Stimulated activated CD4-positive, alpha-beta T cell treated with anti-CD3 and anti-CD28 coated beads, Interleukin-15, amount 100 ng/mL, for 48 hours (primary cell): ENCODE measurements around the gene NACAD.

Experiments
- DNase-seq, 2 donors: peaks; one replicate each; pipeline ENCODE4 v3.0.0-alpha.2; 2020; ENCODE audit warnings: low read depth in 2 of 2

Gene NACAD

GRCh38 chr7:45088146-45088701 lies 545 bp downstream of the NACAD start:
- DNase-seq, result no peak

DNA sequence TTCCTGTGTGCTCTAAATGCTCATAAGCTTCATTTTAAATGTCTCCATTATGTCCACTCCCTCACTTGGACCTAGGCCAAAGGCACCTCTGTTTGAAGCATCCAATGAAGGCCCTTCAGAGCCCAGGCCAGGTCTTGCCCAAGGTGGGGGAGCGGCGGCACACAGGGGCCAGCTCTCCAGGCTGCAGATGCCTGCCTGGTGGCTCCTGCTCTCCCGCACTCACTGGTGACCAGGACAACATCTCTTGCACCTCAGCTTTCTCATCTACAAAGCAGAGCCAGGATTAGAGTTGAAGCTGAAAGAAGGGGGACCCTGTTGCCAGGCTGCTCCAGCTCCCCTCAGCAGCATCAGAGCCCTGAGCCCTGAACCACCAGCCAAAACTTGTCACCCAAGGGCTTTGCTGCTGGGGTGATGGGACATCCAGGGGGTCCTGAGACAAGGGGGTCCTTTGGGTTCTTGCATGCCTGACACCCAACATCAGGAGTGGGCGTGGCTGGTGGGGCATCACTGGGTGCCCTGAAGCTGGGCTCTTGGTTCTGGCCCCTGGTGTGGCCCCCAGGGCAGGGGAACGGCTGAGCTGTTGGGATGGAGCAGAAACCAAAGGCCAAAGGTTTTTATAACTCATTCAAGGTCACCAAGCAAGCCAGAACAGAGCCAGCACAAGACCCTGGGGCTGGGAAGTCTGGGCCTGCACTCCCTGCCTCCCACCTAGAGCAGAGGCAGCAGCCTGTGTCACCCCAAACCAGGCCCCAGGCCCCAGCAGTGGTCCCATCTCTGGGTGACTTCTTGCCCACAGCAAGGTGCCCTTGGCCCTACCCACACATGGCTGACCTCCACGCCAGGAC lies 1.2 kb downstream of the NACAD start:
- no peak for DNase-seq

DNA sequence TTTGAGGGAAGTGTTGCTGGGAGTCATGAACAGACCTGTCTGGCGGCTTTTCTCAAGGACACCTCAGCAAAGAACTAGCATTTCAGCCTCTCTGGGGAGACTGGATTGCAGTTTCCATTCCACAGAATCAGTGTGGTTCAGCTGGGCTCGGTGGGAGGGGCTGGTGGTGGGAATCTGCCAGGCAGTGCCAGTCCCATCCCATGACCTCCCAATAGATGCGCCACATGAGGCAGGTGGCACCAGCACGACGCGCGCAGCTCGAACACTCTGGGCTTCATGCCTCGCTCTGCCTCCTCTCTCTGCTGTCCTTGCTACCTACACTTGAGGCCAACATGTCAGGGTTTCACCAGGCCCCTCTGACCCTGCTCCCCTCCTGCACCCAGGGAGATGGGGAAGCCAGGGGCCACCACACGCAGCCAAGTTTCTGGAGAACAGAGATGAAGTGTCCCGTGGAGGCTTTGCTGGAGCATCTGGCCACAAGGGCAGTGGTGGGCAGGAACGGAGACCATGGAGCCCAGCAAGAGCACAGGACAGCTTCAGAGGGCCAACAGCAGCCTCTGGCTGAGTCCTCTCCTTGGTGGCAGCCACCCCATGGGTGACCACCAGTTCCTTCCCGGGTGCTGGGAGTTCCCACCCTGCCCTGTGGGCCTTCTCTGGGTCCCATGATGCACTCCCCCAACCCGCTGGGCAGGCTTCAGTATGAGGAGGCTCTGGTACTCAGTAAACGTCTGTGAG lies 2.3 kb downstream of the NACAD start:
- no peak for DNase-seq

- DNase-seq, result no peak
Measured at GRCh38 chr7:45085619-45086200, 3.1 kb downstream of the NACAD start.

DNA sequence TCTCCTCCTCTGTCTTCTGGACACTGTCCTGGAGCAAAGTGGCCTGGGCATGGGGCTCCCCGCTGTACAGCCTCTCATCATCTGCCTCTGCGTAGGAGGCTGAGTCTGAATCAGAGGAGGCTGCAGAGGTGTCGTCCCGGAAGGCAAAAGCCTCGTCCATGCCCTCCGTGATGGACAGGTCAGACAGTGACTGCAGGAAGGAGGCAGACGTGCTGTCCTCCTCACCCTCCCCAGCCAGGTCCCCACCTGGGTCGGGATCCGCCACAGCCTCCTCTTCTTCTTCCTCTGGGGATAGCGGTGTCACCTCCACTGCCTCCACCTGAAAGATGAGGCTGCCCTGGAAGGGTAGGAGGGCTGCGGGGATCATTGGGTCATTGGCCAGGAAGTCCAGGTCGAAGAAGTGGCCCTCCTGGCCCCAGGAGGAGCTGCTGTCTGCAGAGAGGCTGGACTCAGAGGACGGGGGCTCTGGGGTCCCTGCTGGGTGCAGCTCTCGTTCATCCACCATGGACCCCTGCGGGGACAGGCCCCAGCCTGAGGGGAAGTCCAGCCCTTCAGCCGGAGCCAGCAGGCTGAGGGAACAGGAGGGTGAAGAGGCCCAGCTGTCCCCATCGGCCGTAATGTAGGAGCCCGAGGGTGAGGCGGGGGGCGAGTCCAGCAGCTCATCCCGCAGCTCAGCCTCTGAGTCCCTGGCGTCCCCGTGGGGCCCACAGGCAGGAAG lies 3.7 kb downstream of the NACAD start:
- DNase-seq, result no peak

- DNase-seq, result no peak
Measured at GRCh38 chr7:45084336-45084735, 4.4 kb downstream of the NACAD start.

- DNase-seq, result no peak
Measured at GRCh38 chr7:45082831-45083331, 5.9 kb downstream of the NACAD start.

GRCh38 chr7:45082031-45082830 lies 6.5 kb downstream of the NACAD start:
- DNase-seq, result no peak

GRCh38 chr7:45081670-45081974 lies 7.1 kb downstream of the NACAD start:
- no peak for DNase-seq

- DNase-seq, result no peak
Measured at GRCh38 chr7:45080958-45081669, 7.7 kb downstream of the NACAD start.

- no peak for DNase-seq
Measured at GRCh38 chr7:45080265-45080957, 8.4 kb downstream of the NACAD start.

- no peak for DNase-seq
Measured at GRCh38 chr7:45078125-45078681, 10.6 kb downstream of the NACAD start.

GRCh38 chr7:45077579-45077978 lies 11.2 kb downstream of the NACAD start:
- DNase-seq, result no peak

- no peak for DNase-seq
Measured at GRCh38 chr7:45076946-45077345, 11.8 kb downstream of the NACAD start.

DNA sequence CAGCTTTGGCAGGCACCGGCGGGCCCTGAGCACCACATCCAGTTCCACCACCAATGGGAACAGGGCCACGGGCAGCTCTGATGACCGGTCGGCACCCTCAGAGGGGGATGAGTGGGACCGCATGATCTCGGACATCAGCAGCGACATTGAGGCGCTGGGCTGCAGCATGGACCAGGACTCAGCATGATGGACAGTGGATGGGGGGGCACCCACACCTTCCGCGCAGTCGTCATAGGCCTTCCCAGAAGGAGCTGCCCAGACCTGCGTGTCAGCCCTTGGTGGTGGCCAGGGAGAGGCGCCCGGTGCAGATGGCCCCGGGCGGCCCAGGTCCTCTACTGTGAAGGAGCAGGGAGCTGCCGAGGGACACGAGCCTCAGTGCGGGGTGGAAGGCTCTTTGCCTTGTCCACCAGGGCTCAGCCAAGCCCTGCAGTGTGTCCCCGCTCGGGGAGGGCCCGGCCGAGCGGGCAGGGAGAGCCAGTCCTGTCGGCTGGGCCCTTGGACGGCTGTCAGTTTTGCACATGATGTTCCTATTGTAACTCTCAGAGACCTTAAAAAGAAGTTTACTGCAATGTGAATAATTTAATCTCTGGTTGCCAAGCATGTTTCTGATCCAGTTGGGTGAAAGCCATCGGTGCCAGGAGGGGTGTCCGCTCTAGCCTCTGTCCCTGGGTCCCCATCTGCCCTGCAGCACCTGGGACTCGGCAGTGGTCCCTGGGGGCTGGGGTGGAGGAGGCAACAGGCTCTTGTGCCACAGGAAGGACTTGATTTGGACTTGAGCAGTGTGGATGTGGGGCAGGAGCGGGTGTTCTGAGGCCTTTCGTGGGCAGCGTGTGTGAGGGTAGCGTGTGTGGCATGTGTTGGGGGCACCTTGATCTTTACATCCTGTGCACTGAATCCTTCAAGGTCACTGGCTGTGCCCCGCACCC lies 12.6 kb downstream of the NACAD start:
- no peak for DNase-seq

- no peak for DNase-seq
Measured at GRCh38 chr7:45075355-45075644, 13.5 kb downstream of the NACAD start.

- DNase-seq, result no peak
Measured at GRCh38 chr7:45074528-45075354, 14.0 kb downstream of the NACAD start.
